ENCODE results near the gene SHCBP1L. TPM values are rescaled to one million over a fixed set of nuclear protein-coding genes. Genes with fewer than 3 reads are reported as not detected.

SHCBP1L gene
- total RNA-seq, result under 1 TPM in 1 of 2 donors, not detected in 1; 0.37 TPM
- polyA plus RNA-seq, result not detected

DNA sequence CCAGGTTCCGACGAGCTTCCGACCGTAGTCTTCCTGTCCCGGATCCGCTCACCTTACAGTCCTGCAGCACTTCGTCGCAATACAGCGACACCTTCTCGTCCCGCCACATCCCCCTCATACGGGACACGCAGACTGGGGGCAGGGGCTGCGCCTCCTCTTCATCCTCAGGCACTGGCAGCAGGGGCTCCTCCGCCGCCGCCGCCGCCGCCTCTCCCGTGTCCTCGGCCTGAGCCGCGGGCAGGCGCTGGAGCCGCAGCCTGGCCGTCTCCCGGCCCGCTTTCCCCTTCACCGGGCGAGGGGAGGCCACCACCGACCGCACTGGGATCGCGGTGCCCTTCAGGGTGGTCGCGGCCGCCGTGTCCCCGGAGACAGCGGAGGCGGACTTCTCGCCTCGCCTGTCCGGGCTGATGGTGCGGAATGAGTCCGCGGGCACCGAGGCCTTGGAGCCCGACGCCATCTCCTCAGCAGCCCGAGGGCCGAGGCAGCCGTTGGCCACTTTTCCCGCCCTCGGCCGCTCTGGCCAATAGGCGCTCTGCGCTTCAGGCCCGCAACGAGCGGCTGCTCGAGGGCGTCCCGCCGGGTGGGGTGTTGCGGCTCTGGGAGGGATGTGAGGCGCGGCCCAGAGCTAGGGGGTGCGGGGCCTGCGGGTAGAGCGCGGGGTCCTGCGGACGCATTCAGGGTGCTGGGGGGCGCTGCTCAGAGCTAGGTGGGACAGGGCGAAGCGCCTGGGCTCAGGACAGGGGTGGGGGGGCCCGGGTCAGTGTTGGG lies at the start of gene SHCBP1L:
SHCBP1L (minus strand) TSS at position 490 of the 768 bp plus-strand sequence; CDS start at position 457, 33 bp downstream.
- Histone ChIP-seq H3K4me1 (ENCODE audit: control insufficient read depth in 4 of 4, insufficient read depth in 4 of 4, low read length in 3 of 4) (peaks cover 0 to 2% (median 0%) of the 10 kb centered on the region in 4 donors), H3K9ac (ENCODE audit: low read depth in 1 of 2, low read length in 2 of 2) (no peak within 1 kb of the TSS), H3K4me3 (ENCODE audit: low read depth in 1 of 3, low read length in 3 of 3) (peak within 1 kb of the TSS in 1 of 3 donors; percentile 1), H3K27me3 (ENCODE audit: control insufficient read depth in 4 of 4, insufficient read depth in 4 of 4, low read length in 3 of 4) (no peaks in the 10 kb centered on the region), H3K9me3 (ENCODE audit: control insufficient read depth in 4 of 4, low read length in 3 of 4) (peaks cover 0 to 2% (median 0%) of the 10 kb centered on the region in 4 donors), H3K27ac (ENCODE audit: low read depth in 1 of 2, low read length in 2 of 2) (no peak within 1 kb of the TSS), H3K36me3 (ENCODE audit: control insufficient read depth in 4 of 4, insufficient read depth in 3 of 4, low read depth in 1 of 4, low read length in 3 of 4) (no peaks in the 10 kb centered on the region)
- no peak for DNase-seq (ENCODE audit: low spot score)
- WGBS, result 38% methylated on average over 79 of the region's 79 CpGs
- no peak for TF ChIP-seq EGR1 (IDR thresholded peaks at IDR 0.05; ENCODE audit: low read depth in 2 of 2)
- no peak for TF ChIP-seq HNF4A (conservative IDR thresholded peaks at IDR 0.05)
- no peak for TF ChIP-seq SP1 (IDR thresholded peaks at IDR 0.05)
- TF ChIP-seq FOXA2 (IDR thresholded peaks at IDR 0.05), result no peak
- TF ChIP-seq YY1 (IDR thresholded peaks at IDR 0.05), result no peak
- TF ChIP-seq GABPA (IDR thresholded peaks at IDR 0.05 in 1 of 2, conservative IDR thresholded peaks at IDR 0.05 in 1 of 2), result no peak
- TF ChIP-seq JUND (IDR thresholded peaks at IDR 0.05), result no peak
- TF ChIP-seq, protein P1, sequence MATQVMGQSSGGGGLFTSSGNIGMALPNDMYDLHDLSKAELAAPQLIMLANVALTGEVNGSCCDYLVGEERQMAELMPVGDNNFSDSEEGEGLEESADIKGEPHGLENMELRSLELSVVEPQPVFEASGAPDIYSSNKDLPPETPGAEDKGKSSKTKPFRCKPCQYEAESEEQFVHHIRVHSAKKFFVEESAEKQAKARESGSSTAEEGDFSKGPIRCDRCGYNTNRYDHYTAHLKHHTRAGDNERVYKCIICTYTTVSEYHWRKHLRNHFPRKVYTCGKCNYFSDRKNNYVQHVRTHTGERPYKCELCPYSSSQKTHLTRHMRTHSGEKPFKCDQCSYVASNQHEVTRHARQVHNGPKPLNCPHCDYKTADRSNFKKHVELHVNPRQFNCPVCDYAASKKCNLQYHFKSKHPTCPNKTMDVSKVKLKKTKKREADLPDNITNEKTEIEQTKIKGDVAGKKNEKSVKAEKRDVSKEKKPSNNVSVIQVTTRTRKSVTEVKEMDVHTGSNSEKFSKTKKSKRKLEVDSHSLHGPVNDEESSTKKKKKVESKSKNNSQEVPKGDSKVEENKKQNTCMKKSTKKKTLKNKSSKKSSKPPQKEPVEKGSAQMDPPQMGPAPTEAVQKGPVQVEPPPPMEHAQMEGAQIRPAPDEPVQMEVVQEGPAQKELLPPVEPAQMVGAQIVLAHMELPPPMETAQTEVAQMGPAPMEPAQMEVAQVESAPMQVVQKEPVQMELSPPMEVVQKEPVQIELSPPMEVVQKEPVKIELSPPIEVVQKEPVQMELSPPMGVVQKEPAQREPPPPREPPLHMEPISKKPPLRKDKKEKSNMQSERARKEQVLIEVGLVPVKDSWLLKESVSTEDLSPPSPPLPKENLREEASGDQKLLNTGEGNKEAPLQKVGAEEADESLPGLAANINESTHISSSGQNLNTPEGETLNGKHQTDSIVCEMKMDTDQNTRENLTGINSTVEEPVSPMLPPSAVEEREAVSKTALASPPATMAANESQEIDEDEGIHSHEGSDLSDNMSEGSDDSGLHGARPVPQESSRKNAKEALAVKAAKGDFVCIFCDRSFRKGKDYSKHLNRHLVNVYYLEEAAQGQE (IDR thresholded peaks at IDR 0.05), result no peak
- TF ChIP-seq HNF4G (IDR thresholded peaks at IDR 0.05), result no peak
- no peak for TF ChIP-seq RAD21 (IDR thresholded peaks at IDR 0.05)
- TF ChIP-seq ATF3 (IDR thresholded peaks at IDR 0.05), result no peak
- TF ChIP-seq FOXA1 (IDR thresholded peaks at IDR 0.05), result no peak
- no peak for TF ChIP-seq RXRA (IDR thresholded peaks at IDR 0.05)
- TF ChIP-seq, protein P2, sequence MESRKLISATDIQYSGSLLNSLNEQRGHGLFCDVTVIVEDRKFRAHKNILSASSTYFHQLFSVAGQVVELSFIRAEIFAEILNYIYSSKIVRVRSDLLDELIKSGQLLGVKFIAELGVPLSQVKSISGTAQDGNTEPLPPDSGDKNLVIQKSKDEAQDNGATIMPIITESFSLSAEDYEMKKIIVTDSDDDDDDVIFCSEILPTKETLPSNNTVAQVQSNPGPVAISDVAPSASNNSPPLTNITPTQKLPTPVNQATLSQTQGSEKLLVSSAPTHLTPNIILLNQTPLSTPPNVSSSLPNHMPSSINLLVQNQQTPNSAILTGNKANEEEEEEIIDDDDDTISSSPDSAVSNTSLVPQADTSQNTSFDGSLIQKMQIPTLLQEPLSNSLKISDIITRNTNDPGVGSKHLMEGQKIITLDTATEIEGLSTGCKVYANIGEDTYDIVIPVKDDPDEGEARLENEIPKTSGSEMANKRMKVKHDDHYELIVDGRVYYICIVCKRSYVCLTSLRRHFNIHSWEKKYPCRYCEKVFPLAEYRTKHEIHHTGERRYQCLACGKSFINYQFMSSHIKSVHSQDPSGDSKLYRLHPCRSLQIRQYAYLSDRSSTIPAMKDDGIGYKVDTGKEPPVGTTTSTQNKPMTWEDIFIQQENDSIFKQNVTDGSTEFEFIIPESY (IDR thresholded peaks at IDR 0.05), result no peak
- TF ChIP-seq, protein P3, sequence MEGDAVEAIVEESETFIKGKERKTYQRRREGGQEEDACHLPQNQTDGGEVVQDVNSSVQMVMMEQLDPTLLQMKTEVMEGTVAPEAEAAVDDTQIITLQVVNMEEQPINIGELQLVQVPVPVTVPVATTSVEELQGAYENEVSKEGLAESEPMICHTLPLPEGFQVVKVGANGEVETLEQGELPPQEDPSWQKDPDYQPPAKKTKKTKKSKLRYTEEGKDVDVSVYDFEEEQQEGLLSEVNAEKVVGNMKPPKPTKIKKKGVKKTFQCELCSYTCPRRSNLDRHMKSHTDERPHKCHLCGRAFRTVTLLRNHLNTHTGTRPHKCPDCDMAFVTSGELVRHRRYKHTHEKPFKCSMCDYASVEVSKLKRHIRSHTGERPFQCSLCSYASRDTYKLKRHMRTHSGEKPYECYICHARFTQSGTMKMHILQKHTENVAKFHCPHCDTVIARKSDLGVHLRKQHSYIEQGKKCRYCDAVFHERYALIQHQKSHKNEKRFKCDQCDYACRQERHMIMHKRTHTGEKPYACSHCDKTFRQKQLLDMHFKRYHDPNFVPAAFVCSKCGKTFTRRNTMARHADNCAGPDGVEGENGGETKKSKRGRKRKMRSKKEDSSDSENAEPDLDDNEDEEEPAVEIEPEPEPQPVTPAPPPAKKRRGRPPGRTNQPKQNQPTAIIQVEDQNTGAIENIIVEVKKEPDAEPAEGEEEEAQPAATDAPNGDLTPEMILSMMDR (IDR thresholded peaks at IDR 0.05; ENCODE audit: low read depth, low read length, missing input control), result no peak
- TF ChIP-seq MAX (IDR thresholded peaks at IDR 0.05), result no peak
